Psoas muscle (tissue), 8 donors: Measurements from ENCODE around the gene HSPB9. TPM values are rescaled to one million over a fixed set of nuclear protein-coding genes. Genes with fewer than 3 reads are reported as not detected.

Source experiments
- ATAC-seq, 4 donors: fragments of 200-7000 bp; cut with Tn5 transposase; one replicate each; pipeline ENCODE4 v1.9.1; 2020; ENCODE audit warnings: moderate library complexity in 3 of 4, mild to moderate bottlenecking in 2 of 4
- DNase-seq, 2 donors: peaks; one replicate each; pipeline ENCODE4 v3.0.0-alpha.2; 2020
- H3K27ac ChIP-seq: fragments of 200-600 bp; one replicate; pipeline ENCODE4 v1.8.0; 2022
- H3K27me3 ChIP-seq, 3 donors: fragments of 200-600 bp in 1 of 3; one replicate each; pipeline versions ENCODE4 v1.6.1 to v1.8.0; 2013 to 2022; ENCODE audit warnings: low read length in 2 of 3, mild to moderate bottlenecking in 2 of 3, moderate library complexity in 1 of 3; ENCODE audit not compliant: insufficient read depth in 3 of 3
- H3K36me3 ChIP-seq, 2 donors: fragments of 200-600 bp in 1 of 2; one replicate each; pipeline versions ENCODE4 v1.6.1 to v1.8.0; 2013 to 2022; ENCODE audit warnings: low read depth in 1 of 2, mild to moderate bottlenecking in 1 of 2, moderate library complexity in 1 of 2; ENCODE audit not compliant: insufficient read depth in 1 of 2
- H3K4me1 ChIP-seq: fragments of 200-600 bp; one replicate; pipeline ENCODE4 v1.8.0; 2022
- H3K4me3 ChIP-seq: fragments of 200-600 bp; one replicate; pipeline ENCODE4 v1.8.0; 2022; ENCODE audit warnings: mild to moderate bottlenecking
- H3K9me3 ChIP-seq: fragments of 200-600 bp; one replicate; pipeline ENCODE4 v1.8.0; 2022
- CTCF ChIP-seq: fragments of 200-600 bp; IDR thresholded peaks from one replicate; pipeline ENCODE4 v1.8.0; 2022; ENCODE audit warnings: antibody characterized with exemption
- WGBS, 3 donors: extraction: QIAGEN DNeasy Blood & Tissue Kit; methylation state at CpG; one replicate each; pipeline versions ENCODE4 v1.1.6 to v1.1.7; 2013; 5-methylcytosine and 5-hydroxymethylcytosine counted together
- intact Hi-C, 2 donors: fragments of 100-400 bp; cut with DNase I; formaldehyde crosslinking; loops; one replicate each; pipeline versions ENCODE4 v1.11.0 to v1.14.2; 2022
- polyA plus RNA-seq, 3 donors: library from polyadenylated mRNA; stranded (reverse); fragments of 200-250 nt; gene quantifications; one replicate each; pipeline ENCODE4 v1.2.3, GENCODE V29; 2013
- total RNA-seq, 4 donors: library from RNA; stranded (reverse); fragmentation: NEBNext Ultra II Directional in 2 of 4; extraction: Animal tissue kit (Norgen Biotek cat#: 25700) in 2 of 4; gene quantifications; one replicate each; pipeline versions ENCODE4 v1.2.1 to v1.2.4, GENCODE V29; 2021 to 2023
- donor health status: healthy with polysubstance abuse.
- donor health status: DM: no; HTN: no; CAD: no; lungs with moderate emphysema.
- donor health status: Bipolar disorder and iron deficiency.
- donor health status: healthy.
- donor health status: DM: yes; HTN: yes; CAD: no.
- donor health status: DM: no; HTN: no; CAD: no.
- donor health status: DM: no; HTN: no; CAD: no.
- donor health status: DM: yes; HTN: yes; CAD: no.

HSPB9 gene
- total and polyA plus RNA-seq, 7 donors = 0.03 to 0.53 (median 0.43) TPM; not detected in 4

GRCh38 chr17:42094375-42095069 lies 28.1 kb upstream of the HSPB9 start:
- WGBS, 3 donors = 61 to 67% (median 66%) methylated on average over 12 of the region's 12 CpGs
- peaks cover 0 to 9% (median 0%) of the 10 kb centered on the region in 3 donors for H3K27me3 ChIP-seq
- ATAC-seq = peak; percentile 31 to 64 (median 48)

GRCh38 chr17:42096360-42097111 lies 26.1 kb upstream of the HSPB9 start:
- intact Hi-C loops = loop anchor here in 1 of 2 donors (5.0 kb wide), 1 partner anchor 69 kb away; no protein-coding TSS in a partner anchor
- WGBS, 3 donors = 66 to 73% (median 71%) methylated on average over 7 to 8 of the region's 8 CpGs
- no peak for TF ChIP-seq CTCF

More at GRCh38 chr17:42094375-42095069, 28.1 kb upstream of the HSPB9 start:
- no peak for TF ChIP-seq CTCF
- Histone ChIP-seq H3K4me3 (no peak overlapping the region), H3K9me3 (no peaks in the 10 kb centered on the region), H3K27ac (no peak overlapping the region), H3K36me3 (no peaks in the 10 kb centered on the region), H3K4me1 (no peaks in the 10 kb centered on the region)
- no peak for DNase-seq
- intact Hi-C loops = loop anchor here in 1 of 2 donors (5.0 kb wide), 1 partner anchor 67 kb away; no protein-coding TSS in a partner anchor

GRCh38 chr17:42097691-42098631 lies 24.6 kb upstream of the HSPB9 start, which contains the start of gene ZNF385C:
Gene ZNF385C, minus strand, starts transcription at chr17:42098473. Its CDS starts 35,417 bp downstream, at chr17:42063056.
- H3K4me3 ChIP-seq = peak within 1 kb of the TSS; percentile 38
- H3K36me3 ChIP-seq = no peaks in the 10 kb centered on the region
- 19 to 24% (median 21%) methylated on average over 46 to 52 of the region's 52 CpGs for WGBS, 3 donors
- no peaks in the 10 kb centered on the region for H3K9me3 ChIP-seq
- TF ChIP-seq CTCF = no peak
- intact Hi-C loops = loop anchor here in 1 of 2 donors (5.0 kb wide), 1 partner anchor 71 kb away; no protein-coding TSS in a partner anchor
- DNase-seq = no peak
- no peak within 1 kb of the TSS for H3K27ac ChIP-seq
- H3K4me1 ChIP-seq = peaks cover 10% of the 10 kb centered on the region
- ATAC-seq = peak in 2 of 4 donors; percentile 22 to 32
- peaks cover 0 to 9% (median 0%) of the 10 kb centered on the region in 3 donors for H3K27me3 ChIP-seq

More at GRCh38 chr17:42096360-42097111, 26.1 kb upstream of the HSPB9 start:
- peaks cover 0 to 9% (median 0%) of the 10 kb centered on the region in 3 donors for H3K27me3 ChIP-seq
- H3K9me3 ChIP-seq = no peaks in the 10 kb centered on the region
- H3K36me3 ChIP-seq = no peaks in the 10 kb centered on the region
- H3K27ac ChIP-seq = no peak overlapping the region
- ATAC-seq (no peak), DNase-seq (no peak)
- H3K4me3 ChIP-seq = no peak overlapping the region
- H3K4me1 ChIP-seq = no peaks in the 10 kb centered on the region

GRCh38 chr17:42098730-42099399 lies 23.7 kb upstream of the HSPB9 start:
- H3K4me3 ChIP-seq = no peak overlapping the region
- H3K27ac ChIP-seq = no peak overlapping the region
- no peaks in the 10 kb centered on the region for H3K9me3 ChIP-seq
- H3K36me3 ChIP-seq = peaks cover 0 to 4% of the 10 kb centered on the region in 2 donors
- no peak for TF ChIP-seq CTCF
- ATAC-seq = peak; percentile 44 to 60 (median 51)
- H3K27me3 ChIP-seq = peaks cover 0 to 9% (median 0%) of the 10 kb centered on the region in 3 donors
- 37 to 48% (median 41%) methylated on average over 14 of the region's 14 CpGs for WGBS, 3 donors
- intact Hi-C loops = loop anchor here in 1 of 2 donors (5.0 kb wide), 1 partner anchor 72 kb away; no protein-coding TSS in a partner anchor
- peaks cover 10% of the 10 kb centered on the region for H3K4me1 ChIP-seq
- no peak for DNase-seq
